ENCODE results near the gene ASPM. TPM values are rescaled to one million over a fixed set of nuclear protein-coding genes. Genes with fewer than 3 reads are reported as not detected.

Gene ASPM
- total RNA-seq, 6 experiments from 2014 or later = 0.20 to 4.3 (median 1.1) TPM

DNA sequence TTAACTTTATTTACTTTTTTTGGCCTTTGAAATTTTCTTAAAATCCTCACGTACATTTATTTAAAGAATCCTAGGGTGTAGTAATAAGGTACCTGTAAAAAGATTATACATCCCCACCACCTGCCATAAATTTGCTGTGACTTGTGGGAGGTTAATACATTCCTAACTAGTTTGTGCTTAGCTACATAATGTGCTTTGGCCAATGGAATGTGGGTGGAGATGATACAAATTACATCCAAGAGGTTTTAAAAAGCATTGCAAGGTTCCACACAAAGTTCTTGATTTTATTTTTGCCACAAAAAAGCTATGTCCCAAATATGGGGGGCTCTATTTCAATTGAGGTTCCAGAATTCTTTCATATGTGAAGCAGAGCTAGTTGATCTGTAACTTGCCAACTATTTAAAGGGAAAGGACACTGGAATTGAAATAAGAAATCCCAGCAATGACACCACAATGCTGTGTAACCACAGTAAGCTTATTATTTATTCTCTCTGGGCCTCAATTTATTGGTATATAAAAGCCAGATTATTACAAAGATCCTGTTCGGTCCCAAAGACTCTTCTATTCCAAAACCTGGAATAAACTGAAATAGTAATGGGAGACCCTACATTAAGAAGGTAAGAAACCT, 15.7 kb downstream of the ASPM start:
- TF ChIP-seq POLR2A (IDR thresholded peaks at IDR 0.05) = no peak
- TF ChIP-seq, protein P1, sequence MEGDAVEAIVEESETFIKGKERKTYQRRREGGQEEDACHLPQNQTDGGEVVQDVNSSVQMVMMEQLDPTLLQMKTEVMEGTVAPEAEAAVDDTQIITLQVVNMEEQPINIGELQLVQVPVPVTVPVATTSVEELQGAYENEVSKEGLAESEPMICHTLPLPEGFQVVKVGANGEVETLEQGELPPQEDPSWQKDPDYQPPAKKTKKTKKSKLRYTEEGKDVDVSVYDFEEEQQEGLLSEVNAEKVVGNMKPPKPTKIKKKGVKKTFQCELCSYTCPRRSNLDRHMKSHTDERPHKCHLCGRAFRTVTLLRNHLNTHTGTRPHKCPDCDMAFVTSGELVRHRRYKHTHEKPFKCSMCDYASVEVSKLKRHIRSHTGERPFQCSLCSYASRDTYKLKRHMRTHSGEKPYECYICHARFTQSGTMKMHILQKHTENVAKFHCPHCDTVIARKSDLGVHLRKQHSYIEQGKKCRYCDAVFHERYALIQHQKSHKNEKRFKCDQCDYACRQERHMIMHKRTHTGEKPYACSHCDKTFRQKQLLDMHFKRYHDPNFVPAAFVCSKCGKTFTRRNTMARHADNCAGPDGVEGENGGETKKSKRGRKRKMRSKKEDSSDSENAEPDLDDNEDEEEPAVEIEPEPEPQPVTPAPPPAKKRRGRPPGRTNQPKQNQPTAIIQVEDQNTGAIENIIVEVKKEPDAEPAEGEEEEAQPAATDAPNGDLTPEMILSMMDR (IDR thresholded peaks at IDR 0.05) = no peak
- H3K4me1 ChIP-seq = no peaks in the 10 kb centered on the region
- intact Hi-C loops (cut with DNase I) = no loop called here
- no peaks in the 10 kb centered on the region for H3K27me3 ChIP-seq
- no peak overlapping the region for H3K4me3 ChIP-seq
- H3K27ac ChIP-seq = no peak overlapping the region
- no peaks in the 10 kb centered on the region for H3K9me3 ChIP-seq
- ATAC-seq (no peak), DNase-seq (no peak)
- WGBS (ENCODE audit: insufficient coverage, low coverage, low lambda C conversion rate, missing lambda C conversion rate) = 80% methylated on average over 2 of the region's 2 CpGs
- no peaks in the 10 kb centered on the region for H3K36me3 ChIP-seq

DNA sequence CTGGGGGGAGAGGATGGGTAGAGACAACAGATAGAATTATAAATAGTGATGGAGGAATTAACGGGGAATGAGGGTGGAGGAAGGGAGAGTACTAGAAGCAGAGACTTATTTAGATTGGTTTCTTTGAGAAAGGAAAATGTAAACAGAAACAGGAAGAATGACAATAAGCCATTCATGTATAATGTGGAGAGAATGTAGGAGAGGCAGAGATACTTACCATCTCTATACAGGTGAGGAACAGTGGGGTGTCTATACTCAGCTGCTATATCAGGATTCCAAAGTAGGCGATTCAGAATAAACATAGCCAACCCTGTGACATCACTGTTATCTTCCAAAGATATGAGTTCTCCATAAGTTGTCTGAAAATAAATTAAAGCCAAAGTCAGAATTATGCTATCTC, 16.8 kb downstream of the ASPM start:
- H3K27me3 ChIP-seq = no peaks in the 10 kb centered on the region
- TF ChIP-seq, protein P1 (IDR thresholded peaks at IDR 0.05) = no peak
- no peak for TF ChIP-seq POLR2A (IDR thresholded peaks at IDR 0.05)
- no peaks in the 10 kb centered on the region for H3K4me1 ChIP-seq
- no peak overlapping the region for H3K4me3 ChIP-seq
- H3K27ac ChIP-seq = no peak overlapping the region
- WGBS (ENCODE audit: insufficient coverage, low coverage, low lambda C conversion rate, missing lambda C conversion rate) = 78% methylated on average over 2 of the region's 2 CpGs
- intact Hi-C loops (cut with DNase I) = no loop called here
- no peaks in the 10 kb centered on the region for H3K36me3 ChIP-seq
- DNase-seq (no peak), ATAC-seq (no peak)
- H3K9me3 ChIP-seq = no peaks in the 10 kb centered on the region

DNA sequence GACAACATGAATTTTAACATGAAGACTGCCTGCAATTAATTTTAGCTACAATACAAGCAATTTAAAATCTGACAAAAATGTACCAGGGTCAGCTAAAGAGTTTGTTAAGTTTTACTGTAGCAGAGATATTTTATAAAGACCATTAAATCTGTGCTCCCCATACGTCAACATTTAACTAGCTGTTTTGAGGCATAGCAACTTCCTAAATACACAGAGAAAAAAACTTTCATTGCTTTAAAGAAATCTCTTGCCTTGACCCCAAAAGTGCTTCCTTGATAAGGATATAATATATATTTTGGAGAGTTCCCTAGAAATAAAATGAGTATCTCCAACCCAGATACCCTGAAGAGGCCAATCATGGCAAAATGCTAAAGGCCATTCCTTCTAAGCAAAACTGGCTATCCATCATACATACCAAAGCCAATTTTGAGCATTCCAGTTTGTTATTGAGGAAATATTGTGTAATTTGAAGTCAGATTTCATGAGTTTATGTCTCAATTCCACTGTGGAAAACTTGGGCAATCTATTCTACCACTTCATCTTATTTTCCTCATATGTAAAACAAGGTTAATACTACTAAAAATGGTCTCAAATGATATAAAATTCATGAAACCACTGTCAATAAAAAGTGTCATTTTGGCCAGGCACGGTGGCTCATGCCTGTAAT, 19.1 kb downstream of the ASPM start:
- WGBS (ENCODE audit: insufficient coverage, low coverage, low lambda C conversion rate, missing lambda C conversion rate) = 96% methylated on average over 2 of the region's 2 CpGs
- no peaks in the 10 kb centered on the region for H3K27me3 ChIP-seq
- ATAC-seq (no peak), DNase-seq (no peak)
- no peak for TF ChIP-seq POLR2A (IDR thresholded peaks at IDR 0.05)
- H3K27ac ChIP-seq = no peak overlapping the region
- intact Hi-C loops (cut with DNase I) = no loop called here
- no peaks in the 10 kb centered on the region for H3K9me3 ChIP-seq
- H3K36me3 ChIP-seq = no peaks in the 10 kb centered on the region
- H3K4me1 ChIP-seq = no peaks in the 10 kb centered on the region
- H3K4me3 ChIP-seq = no peak overlapping the region

DNA sequence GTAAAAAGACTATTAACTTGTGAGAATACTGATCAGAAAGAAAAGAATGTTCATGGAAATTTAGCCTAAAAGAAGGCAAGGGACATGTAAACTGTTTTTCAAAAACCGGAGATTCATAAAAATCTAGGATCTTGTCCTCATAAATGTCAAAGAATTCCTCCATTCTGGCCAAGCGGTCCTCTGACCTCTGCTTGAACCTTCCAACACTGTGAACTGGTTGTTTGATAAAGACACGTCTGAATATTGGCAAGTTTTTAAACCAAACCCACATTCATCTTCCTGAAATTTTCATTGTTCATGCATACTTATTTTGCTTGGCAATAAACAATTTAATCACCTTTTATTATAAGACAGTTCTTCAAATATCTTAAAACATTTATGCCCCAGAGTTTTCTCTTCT, 19.8 kb downstream of the ASPM start:
- WGBS (ENCODE audit: insufficient coverage, low coverage, low lambda C conversion rate, missing lambda C conversion rate) = 12% methylated on average over 3 of the region's 3 CpGs
- TF ChIP-seq POLR2A (IDR thresholded peaks at IDR 0.05) = no peak
- peak in 3 of 4 donors; percentile 49 to 64 (median 59) for ATAC-seq

DNA sequence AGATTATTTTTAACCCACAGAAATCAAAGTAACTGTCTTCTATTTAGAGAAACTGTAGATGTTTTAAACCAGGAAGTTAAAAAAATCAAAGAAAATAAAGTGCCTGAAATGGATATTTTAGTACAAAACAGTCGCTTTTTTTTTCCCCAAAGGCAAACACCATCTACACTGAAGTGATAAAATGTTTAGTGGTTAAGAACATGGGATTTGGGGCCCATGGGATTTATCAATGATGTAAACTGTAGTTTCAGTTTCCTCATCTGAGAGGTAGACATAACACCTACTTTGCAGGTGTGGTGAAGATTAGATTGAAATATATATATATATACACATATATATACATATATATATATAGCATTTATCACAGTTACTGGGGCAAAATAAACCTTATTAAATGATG, 22.1 kb downstream of the ASPM start:
- WGBS (ENCODE audit: insufficient coverage, low coverage, low lambda C conversion rate, missing lambda C conversion rate) = 88% methylated on average over 1 of the region's 1 CpG
- H3K27ac ChIP-seq = no peak overlapping the region
- H3K27me3 ChIP-seq = no peaks in the 10 kb centered on the region
- no peaks in the 10 kb centered on the region for H3K4me1 ChIP-seq
- no peaks in the 10 kb centered on the region for H3K9me3 ChIP-seq
- H3K4me3 ChIP-seq = no peak overlapping the region
- intact Hi-C loops (cut with DNase I) = no loop called here
- no peak for ATAC-seq
- H3K36me3 ChIP-seq = no peaks in the 10 kb centered on the region
- TF ChIP-seq, protein P1 (IDR thresholded peaks at IDR 0.05) = no peak
- no peak for DNase-seq

More for the DNA sequence above, 19.8 kb downstream of the ASPM start:
- Histone ChIP-seq H3K36me3 (no peaks in the 10 kb centered on the region), H3K27me3 (no peaks in the 10 kb centered on the region), H3K9me3 (no peaks in the 10 kb centered on the region), H3K27ac (no peak overlapping the region), H3K4me1 (no peaks in the 10 kb centered on the region), H3K4me3 (no peak overlapping the region)
- DNase-seq = no peak
- intact Hi-C loops (cut with DNase I) = no loop called here

All from right lobe of liver (tissue), 6 donors.